HepG2 (cell line): ENCODE data around the gene RABEP2. TPM values are rescaled to one million over a fixed set of nuclear protein-coding genes. Genes with fewer than 3 reads are reported as not detected.

Experiments used
- BHLHE40 ChIP-seq: IDR thresholded peaks from 2 replicates; pipeline ENCODE4 v1.6.1; 2011; ENCODE audit warnings: low read length, improper control_type of control experiment
- FOXO1 ChIP-seq: sonication (generic); formaldehyde crosslinking; IDR thresholded peaks from 2 replicates; pipeline ENCODE4 v1.4.0; 2020; ENCODE audit warnings: missing genetic modification reagents
- GPBP1L1 ChIP-seq: sonication (generic); formaldehyde crosslinking; IDR thresholded peaks from 2 replicates; pipeline ENCODE4 v1.5.0; 2020; ENCODE audit warnings: mild to moderate bottlenecking, missing genetic modification reagents
- GTF2F1 ChIP-seq: fragments of 150-350 bp; IDR thresholded peaks from 2 replicates; pipeline ENCODE4 v1.6.1; 2014; ENCODE audit warnings: low read length
- MYNN ChIP-seq: sonication (generic); formaldehyde crosslinking; IDR thresholded peaks from 2 replicates; pipeline ENCODE4 v1.4.0; 2020; ENCODE audit warnings: mild to moderate bottlenecking, low read depth, missing genetic modification reagents
- NONO ChIP-seq, 2 experiments: fragments of 450-650 bp in 1 of 2; sonication (generic) in 1 of 2; formaldehyde crosslinking in 1 of 2; IDR thresholded peaks in 1 of 2; conservative IDR thresholded peaks in 1 of 2; 2 replicates each; pipeline versions ENCODE4 v1.6.1 to v1.8.0; 2017 to 2022; ENCODE audit warnings: mild to moderate bottlenecking in 1 of 2, missing genetic modification reagents in 1 of 2, moderate library complexity in 1 of 2
- PHF20 ChIP-seq: sonication (generic); formaldehyde crosslinking; IDR thresholded peaks from 2 replicates; pipeline ENCODE4 v1.5.0; 2020; ENCODE audit warnings: mild to moderate bottlenecking, missing genetic modification reagents
- SCMH1 ChIP-seq: sonication (generic); formaldehyde crosslinking; IDR thresholded peaks from 2 replicates; pipeline ENCODE4 v1.9.0; 2021; ENCODE audit warnings: missing genetic modification reagents, mild to moderate bottlenecking, borderline replicate concordance
- SETDB1 ChIP-seq: sonication (generic); formaldehyde crosslinking; IDR thresholded peaks from 2 replicates; pipeline ENCODE4 v1.5.1; 2020; ENCODE audit warnings: missing genetic modification reagents, mild to moderate bottlenecking, borderline replicate concordance
- SRSF9 ChIP-seq: fragments of 200-400 bp; formaldehyde crosslinking; IDR thresholded peaks from 2 replicates; pipeline ENCODE4 v1.6.1; 2018; ENCODE audit warnings: borderline replicate concordance, mild to moderate bottlenecking, low read depth, low read length; ENCODE audit not compliant: insufficient read depth, poor library complexity, severe bottlenecking
- ZMYM4 ChIP-seq: sonication (generic); formaldehyde crosslinking; IDR thresholded peaks from 2 replicates; pipeline ENCODE4 v1.8.1; 2023; ENCODE audit warnings: mild to moderate bottlenecking, missing genetic modification reagents
- ZNF124 ChIP-seq: sonication (generic); formaldehyde crosslinking; IDR thresholded peaks from 2 replicates; pipeline ENCODE4 v1.4.0; 2020; ENCODE audit warnings: missing genetic modification reagents
- ZNF276 ChIP-seq: sonication (generic); formaldehyde crosslinking; IDR thresholded peaks from 2 replicates; pipeline ENCODE4 v1.4.0; 2020; ENCODE audit warnings: mild to moderate bottlenecking, low read depth, missing genetic modification reagents
- ZNF296 ChIP-seq: sonication (generic); formaldehyde crosslinking; conservative IDR thresholded peaks from 2 replicates; pipeline ENCODE4 v1.5.0; 2020; ENCODE audit warnings: mild to moderate bottlenecking, missing genetic modification reagents
- ZNF326 ChIP-seq: sonication (generic); formaldehyde crosslinking; IDR thresholded peaks from 2 replicates; pipeline ENCODE4 v1.4.0; 2020; ENCODE audit warnings: missing genetic modification reagents, borderline replicate concordance
- ZNF333 ChIP-seq: sonication (generic); formaldehyde crosslinking; IDR thresholded peaks from 2 replicates; pipeline ENCODE4 v1.4.0; 2020; ENCODE audit warnings: mild to moderate bottlenecking, missing genetic modification reagents, borderline replicate concordance
- ZNF629 ChIP-seq: sonication (generic); formaldehyde crosslinking; conservative IDR thresholded peaks from 2 replicates; pipeline ENCODE4 v1.5.0; 2020; ENCODE audit warnings: missing genetic modification reagents
- ZZZ3 ChIP-seq: sonication (generic); formaldehyde crosslinking; IDR thresholded peaks from 2 replicates; pipeline ENCODE4 v1.4.0; 2020; ENCODE audit warnings: missing genetic modification reagents, mild to moderate bottlenecking, borderline replicate concordance
- polyA plus RNA-seq, 8 experiments: library from polyadenylated mRNA; depleted of rRNA in 3 of 8; stranded (reverse) in 7 of 8; unstranded in 1 of 8; fragments of >200 nt; fragmentation: Illumina TruSeq in 4 of 8; extraction: Trizol in 4 of 8; gene quantifications; 2 replicates each; pipeline versions ENCODE4 v1.2.1 to v1.2.3, GENCODE V29; 2011 to 2016; ENCODE audit warnings: low read depth in 4 of 8, missing spikeins in 1 of 8, mixed read lengths in 1 of 8; ENCODE audit not compliant: insufficient read depth in 1 of 8
- total RNA-seq, 5 experiments: library from RNA; depleted of rRNA; stranded (reverse); fragments of >200 nt; fragmentation: Illumina TruSeq; extraction: Trizol; gene quantifications; 2 replicates each; pipeline ENCODE4 v1.2.3, GENCODE V29; 2016; ENCODE audit warnings: low read depth in 1 of 5
- TF ChIP-seq, protein P1 (sequence below): sonication (generic); formaldehyde crosslinking; IDR thresholded peaks from 2 replicates; pipeline ENCODE4 v1.4.0; 2020; ENCODE audit warnings: mild to moderate bottlenecking, missing genetic modification reagents
- TF ChIP-seq, protein P2 (sequence below): sonication (generic); formaldehyde crosslinking; IDR thresholded peaks from 2 replicates; pipeline ENCODE4 v1.4.0; 2020; ENCODE audit warnings: mild to moderate bottlenecking, missing genetic modification reagents
- TF ChIP-seq, protein P3 (sequence below): sonication (generic); formaldehyde crosslinking; IDR thresholded peaks from 2 replicates; pipeline ENCODE4 v1.4.0; 2020; ENCODE audit warnings: missing genetic modification reagents, borderline replicate concordance

RABEP2 gene
- total and polyA plus RNA-seq, 2 of the 13 experiments (the other 11 are each of a cell fraction or from before 2014, with no cell fraction given): 10.8 to 18.4 TPM

DNA sequence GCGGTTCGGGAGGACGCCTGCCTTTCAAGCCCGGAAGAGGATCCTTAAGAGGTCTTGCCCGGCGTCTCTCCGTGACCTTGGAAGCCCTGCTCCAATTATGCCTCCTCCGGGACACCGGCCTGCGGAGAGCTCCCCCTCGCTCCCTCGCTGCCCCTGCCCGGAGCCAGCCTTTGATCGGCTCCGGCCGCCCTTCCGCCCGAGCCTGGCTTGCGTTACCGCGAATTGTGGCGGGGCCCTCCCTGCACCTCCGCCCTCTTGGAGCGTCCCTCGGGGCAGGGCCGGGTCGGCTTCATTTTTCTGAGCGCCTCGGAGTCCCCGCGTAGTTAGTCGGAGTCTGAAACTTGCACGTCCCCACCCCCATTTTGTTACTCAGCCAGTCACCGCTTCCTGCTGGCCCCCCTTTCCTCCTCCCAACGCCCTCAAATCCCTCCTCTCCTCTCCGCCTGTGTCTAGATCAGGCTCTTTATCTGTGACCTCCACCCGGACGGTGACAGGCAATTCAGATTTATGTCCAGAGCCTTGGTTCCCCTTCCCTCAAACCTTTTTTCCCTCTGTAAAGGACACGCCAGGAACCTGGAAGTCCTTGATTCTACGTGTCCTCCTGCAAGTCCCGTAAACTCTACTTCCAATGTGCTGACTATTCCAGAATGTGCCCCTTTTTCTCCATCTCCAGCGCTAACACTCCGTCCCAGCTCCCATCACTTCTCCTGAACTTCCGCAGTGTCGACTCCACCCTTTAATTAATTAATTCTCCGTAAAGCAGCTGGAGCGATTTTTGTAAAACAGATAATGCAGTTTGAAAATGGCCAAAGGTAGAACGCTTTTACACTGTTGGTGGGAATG is 569 bp upstream of the RABEP2 start (continued):
- peak; percentile 20; the same call in 1 of the 2 replicates for TF ChIP-seq ZMYM4
- TF ChIP-seq SETDB1 (CRISPR knock-in tag): no peak
- TF ChIP-seq ZNF333 (CRISPR knock-in tag): no peak
- no peak for TF ChIP-seq ZNF124
- TF ChIP-seq FOXO1: no peak
- TF ChIP-seq NONO (IDR thresholded peaks at IDR 0.05): no peak
- TF ChIP-seq NONO (CRISPR knock-in tag; conservative IDR thresholded peaks at IDR 0.05): peak; percentile 23; the same call in 1 of the 2 replicates
- no peak for TF ChIP-seq BHLHE40
- no peak for TF ChIP-seq GPBP1L1 (CRISPR knock-in tag)
- TF ChIP-seq ZNF276 (CRISPR knock-in tag): no peak
- TF ChIP-seq ZNF326 (CRISPR knock-in tag): no peak
- no peak for TF ChIP-seq ZNF296 (CRISPR knock-in tag)
- TF ChIP-seq, protein P1, sequence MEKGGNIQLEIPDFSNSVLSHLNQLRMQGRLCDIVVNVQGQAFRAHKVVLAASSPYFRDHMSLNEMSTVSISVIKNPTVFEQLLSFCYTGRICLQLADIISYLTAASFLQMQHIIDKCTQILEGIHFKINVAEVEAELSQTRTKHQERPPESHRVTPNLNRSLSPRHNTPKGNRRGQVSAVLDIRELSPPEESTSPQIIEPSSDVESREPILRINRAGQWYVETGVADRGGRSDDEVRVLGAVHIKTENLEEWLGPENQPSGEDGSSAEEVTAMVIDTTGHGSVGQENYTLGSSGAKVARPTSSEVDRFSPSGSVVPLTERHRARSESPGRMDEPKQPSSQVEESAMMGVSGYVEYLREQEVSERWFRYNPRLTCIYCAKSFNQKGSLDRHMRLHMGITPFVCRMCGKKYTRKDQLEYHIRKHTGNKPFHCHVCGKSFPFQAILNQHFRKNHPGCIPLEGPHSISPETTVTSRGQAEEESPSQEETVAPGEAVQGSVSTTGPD (CRISPR knock-in tag): peak; percentile 41; the same call in 1 of the 2 replicates
- TF ChIP-seq MYNN (CRISPR knock-in tag): no peak; the same call in 1 of the 2 replicates
- no peak for TF ChIP-seq SCMH1
- TF ChIP-seq, protein P2, sequence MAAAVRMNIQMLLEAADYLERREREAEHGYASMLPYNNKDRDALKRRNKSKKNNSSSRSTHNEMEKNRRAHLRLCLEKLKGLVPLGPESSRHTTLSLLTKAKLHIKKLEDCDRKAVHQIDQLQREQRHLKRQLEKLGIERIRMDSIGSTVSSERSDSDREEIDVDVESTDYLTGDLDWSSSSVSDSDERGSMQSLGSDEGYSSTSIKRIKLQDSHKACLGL (CRISPR knock-in tag): peak; percentile 72; the same call in 1 of the 2 replicates
- no peak; the same call in 1 of the 2 replicates for TF ChIP-seq PHF20 (CRISPR knock-in tag)
- no peak for TF ChIP-seq SRSF9
- no peak for TF ChIP-seq ZNF629 (CRISPR knock-in tag)
- TF ChIP-seq, protein P3, sequence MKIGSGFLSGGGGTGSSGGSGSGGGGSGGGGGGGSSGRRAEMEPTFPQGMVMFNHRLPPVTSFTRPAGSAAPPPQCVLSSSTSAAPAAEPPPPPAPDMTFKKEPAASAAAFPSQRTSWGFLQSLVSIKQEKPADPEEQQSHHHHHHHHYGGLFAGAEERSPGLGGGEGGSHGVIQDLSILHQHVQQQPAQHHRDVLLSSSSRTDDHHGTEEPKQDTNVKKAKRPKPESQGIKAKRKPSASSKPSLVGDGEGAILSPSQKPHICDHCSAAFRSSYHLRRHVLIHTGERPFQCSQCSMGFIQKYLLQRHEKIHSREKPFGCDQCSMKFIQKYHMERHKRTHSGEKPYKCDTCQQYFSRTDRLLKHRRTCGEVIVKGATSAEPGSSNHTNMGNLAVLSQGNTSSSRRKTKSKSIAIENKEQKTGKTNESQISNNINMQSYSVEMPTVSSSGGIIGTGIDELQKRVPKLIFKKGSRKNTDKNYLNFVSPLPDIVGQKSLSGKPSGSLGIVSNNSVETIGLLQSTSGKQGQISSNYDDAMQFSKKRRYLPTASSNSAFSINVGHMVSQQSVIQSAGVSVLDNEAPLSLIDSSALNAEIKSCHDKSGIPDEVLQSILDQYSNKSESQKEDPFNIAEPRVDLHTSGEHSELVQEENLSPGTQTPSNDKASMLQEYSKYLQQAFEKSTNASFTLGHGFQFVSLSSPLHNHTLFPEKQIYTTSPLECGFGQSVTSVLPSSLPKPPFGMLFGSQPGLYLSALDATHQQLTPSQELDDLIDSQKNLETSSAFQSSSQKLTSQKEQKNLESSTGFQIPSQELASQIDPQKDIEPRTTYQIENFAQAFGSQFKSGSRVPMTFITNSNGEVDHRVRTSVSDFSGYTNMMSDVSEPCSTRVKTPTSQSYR (CRISPR knock-in tag): peak; percentile 50
- TF ChIP-seq GTF2F1: no peak
- no peak for TF ChIP-seq ZZZ3 (CRISPR knock-in tag)
